GM20000 (cell line): ENCODE measurements around the gene CAPN14.

Source experiments
- DNase-seq: peaks from one replicate; pipeline ENCODE4 v3.0.0; 2012; ENCODE audit warnings: low spot score
- CTCF ChIP-seq: IDR thresholded peaks from 2 replicates; pipeline ENCODE4 v1.5.1; 2012; ENCODE audit warnings: mild to moderate bottlenecking, control low read depth; ENCODE audit errors: extremely low read depth, missing control alignments

Gene CAPN14

DNA sequence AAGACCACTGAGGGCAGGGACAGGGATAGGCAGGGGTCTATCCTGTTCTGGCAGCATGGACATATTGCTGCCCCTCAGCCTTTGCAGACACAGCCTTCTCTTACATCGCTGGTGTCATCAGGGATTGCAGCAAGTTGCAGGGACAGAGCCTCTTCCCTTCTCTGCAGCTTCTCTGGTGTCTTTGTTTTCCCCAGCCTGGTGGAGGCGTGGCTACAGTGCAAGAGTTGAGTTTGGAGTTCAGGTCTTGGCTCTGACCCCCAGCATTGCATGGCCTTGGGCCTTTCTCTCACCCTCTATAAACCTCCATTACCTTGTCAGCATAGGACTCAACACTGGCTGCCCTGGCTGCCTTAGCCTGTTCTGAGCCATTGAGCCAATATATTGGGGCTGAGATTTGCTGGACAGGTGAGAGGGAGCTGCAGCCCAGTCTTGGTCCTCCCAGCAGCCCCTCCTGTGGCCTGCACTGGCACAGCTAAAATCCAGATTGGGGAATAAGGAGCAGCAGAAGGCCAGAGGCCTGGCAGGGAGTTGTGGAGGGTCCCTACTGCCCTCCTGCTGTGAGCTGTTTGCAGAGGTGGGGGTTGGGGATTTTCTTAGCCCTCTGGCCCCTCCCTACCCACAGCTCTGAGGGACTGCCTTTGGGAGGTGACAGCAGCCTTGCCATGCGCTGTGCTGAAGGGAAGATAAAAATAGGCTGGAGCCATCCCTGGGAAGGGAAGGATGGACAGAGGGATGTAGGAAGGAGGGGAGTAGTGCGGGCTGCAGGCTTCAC lies 39.5 kb upstream of the CAPN14 start:
- no peak for DNase-seq

GRCh38 chr2:31255911-31256571 lies 38.7 kb upstream of the CAPN14 start:
- no peak for TF ChIP-seq CTCF
- peak; percentile 40 for DNase-seq

More for the DNA sequence above, 39.5 kb upstream of the CAPN14 start:
- TF ChIP-seq CTCF: no peak

- DNase-seq: no peak
- no peak for TF ChIP-seq CTCF
These were observed 37.2 kb upstream of the CAPN14 start for GRCh38 chr2:31254237-31255203.

DNA sequence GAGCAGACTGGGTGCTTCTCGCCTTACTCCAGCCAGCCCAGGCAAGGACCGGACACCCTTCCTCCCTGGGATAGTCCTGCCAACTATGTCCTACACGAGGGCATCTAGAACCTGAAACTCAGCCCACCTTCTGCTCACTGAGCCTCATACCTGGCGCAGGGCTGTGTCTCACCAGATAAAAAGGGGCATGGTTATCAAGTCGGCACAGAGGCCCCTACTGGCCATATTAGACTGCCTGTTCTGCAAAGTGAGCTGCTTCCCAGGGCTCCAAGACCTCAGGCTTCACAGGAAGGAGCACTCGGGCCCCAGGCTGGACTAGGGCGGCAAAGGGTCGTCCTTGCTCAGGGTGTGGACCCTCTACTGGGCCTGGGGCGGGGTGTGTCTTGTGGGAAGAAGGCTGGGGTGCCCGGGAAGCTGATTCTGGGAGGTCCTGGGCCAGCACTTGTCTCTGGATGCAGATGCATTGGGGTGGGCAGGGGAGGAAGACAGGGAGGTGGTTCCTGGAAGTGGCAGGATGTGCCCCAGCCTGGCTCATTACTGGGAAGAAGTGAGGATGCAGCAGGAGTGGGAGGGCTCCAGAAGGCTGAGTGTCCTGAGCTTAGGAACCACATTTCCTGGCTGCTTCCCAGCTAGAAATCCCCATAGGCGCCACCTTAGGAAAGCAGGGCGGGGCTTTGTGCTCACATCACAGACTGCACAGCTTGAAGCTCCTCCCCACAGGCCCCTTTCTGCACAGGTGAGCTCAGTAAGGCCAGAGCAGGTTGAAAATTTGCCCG lies 36.2 kb upstream of the CAPN14 start:
- DNase-seq: no peak
- no peak for TF ChIP-seq CTCF

DNA sequence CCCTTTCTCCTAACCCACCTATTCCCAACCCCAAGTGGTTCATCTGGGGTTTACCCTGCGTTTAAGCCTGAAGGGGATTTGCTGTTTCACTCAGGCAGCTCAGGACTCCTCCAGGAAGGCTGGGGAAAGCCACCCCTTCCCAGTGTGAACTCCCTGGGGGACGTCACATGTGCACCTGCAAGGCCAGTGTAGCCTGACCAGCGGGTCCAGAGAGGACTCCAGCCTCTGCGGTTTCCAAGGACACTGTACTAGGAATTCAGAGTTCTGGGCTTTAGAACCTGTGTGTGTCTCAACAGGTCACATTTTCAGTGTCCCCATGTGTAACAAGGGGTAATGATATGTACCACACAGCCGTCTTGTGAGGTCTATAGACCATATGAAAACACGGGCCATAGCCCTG lies 34.5 kb upstream of the CAPN14 start:
- TF ChIP-seq CTCF: no peak
- no peak for DNase-seq

- no peak for TF ChIP-seq CTCF
- DNase-seq: no peak
These were observed 33.7 kb upstream of the CAPN14 start for GRCh38 chr2:31251018-31251417.
